CD4-positive, alpha-beta T cell treated with Interleukin-12 subunit alpha and Interleukin-12 subunit beta, for 1 hour (primary cell): ENCODE measurements around the gene SCGB2A2.

ENCODE experiments used
- DNase-seq: peaks from one replicate; pipeline ENCODE4 v3.0.0-alpha.2; 2020

Gene SCGB2A2

DNA sequence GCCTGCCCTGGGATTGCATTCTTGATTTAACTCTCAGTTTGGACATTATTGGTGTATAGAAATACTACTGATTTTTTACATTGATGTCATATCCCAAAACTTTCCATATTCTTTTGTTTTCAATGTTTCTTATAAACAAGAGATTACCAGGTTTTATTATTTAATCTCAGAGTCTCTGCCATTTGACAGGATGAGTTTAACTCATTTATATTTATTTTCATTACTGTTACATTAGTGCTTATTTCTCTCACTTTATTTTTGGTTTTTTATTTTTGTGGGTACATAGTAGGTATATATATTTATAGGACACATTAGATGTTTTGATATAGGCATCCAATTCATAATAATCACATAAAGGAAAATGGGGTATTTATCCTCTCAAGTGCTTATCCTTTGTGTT, 38.0 kb downstream of the SCGB2A2 start:
- no peak for DNase-seq

DNA sequence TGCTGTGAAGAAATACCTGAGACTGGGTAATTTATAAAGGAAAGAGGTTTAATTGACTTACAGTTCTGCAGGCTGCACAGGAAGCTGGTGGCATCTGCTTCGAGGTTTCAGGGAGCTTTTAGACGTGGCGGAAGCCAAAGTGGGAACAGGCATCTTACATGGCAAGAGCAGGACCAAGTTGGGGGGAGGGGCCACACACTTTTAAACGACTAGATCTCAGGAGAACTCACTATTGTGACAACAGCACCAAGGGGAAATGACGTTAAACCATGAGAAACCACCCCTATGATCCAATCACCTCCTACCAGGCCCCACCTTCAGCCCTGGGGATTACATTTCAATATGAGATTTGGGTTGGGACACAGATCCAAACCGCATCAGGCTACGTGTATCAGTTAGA, 40.0 kb downstream of the SCGB2A2 start:
- no peak for DNase-seq

DNA sequence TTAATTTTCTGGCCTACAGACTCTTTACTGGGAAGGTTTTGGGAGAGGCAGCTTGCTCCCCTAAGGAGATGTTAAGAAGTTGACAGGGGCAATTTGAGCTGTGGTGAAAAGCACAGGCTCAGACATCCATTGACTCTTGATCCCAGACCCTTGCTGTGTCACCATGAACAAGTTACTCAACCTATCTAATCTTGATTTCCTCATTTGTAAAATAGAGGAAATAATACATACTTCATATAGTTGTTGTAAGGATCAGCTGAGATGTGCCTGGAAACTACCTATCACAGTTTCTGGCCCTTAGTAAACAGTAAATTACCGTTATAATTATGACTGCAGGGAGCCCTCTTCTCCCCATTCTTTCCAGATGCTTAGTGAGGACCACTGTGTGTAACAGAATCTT, 45.5 kb downstream of the SCGB2A2 start:
- no peak for DNase-seq

DNA sequence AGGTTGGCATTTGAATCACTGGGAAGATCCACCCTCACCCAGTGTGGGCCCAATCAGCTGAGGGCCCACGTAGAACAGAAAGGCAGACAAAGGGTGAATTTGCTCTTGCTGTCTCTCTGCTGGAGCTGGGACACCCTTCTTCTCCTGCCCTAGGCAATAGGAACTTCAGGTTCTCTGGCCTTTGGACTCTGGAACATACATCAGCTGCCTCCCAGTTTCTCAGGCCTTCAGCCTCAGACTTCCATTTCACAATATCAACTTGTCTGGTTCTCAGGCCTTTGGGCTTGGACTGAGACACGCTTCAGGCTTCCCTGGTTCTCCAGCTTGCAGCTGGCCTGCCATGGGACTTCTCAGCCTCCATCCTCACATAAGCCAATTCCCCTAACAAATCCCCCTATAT, 52.6 kb downstream of the SCGB2A2 start:
- DNase-seq = no peak
